ENCODE data around the gene LPP.

LPP gene

GRCh38 chr3:188617270-188617669, 463.3 kb downstream of the LPP start:
- 0 out of 2 replicates have a peak, but pooled peaks cover 2% of the 10 kb centered on the region for H3K79me2 ChIP-seq (ENCODE audit: control insufficient read depth, low read length)

GRCh38 chr3:188617988-188618701, 464.2 kb downstream of the LPP start:
- H3K27ac ChIP-seq (ENCODE audit: low read depth, low read length) = no peak overlapping the region
- 0 out of 2 replicates have a peak, but pooled peaks cover 2% of the 10 kb centered on the region for H3K79me2 ChIP-seq (ENCODE audit: control insufficient read depth, low read length)
- no peak overlapping the region for H3K4me3 ChIP-seq (ENCODE audit: low read length)
- H3K27me3 ChIP-seq (ENCODE audit: control insufficient read depth, low read length) = no peaks in the 10 kb centered on the region
- no peaks in the 10 kb centered on the region for H3K9me3 ChIP-seq (ENCODE audit: control insufficient read depth, insufficient read depth, low read length)
- H3K36me3 ChIP-seq (ENCODE audit: control insufficient read depth, low read length) = no peaks in the 10 kb centered on the region
- H3K9me2 ChIP-seq (replicated peaks; ENCODE audit: control insufficient read depth, low read length) = no peaks in the 10 kb centered on the region
- TF ChIP-seq CTCF (IDR thresholded peaks at IDR 0.05; ENCODE audit: low read depth, low read length, poor library complexity, severe bottlenecking) = no peak
- TF ChIP-seq EZH2phosphoT487 (IDR thresholded peaks at IDR 0.05; ENCODE audit: borderline replicate concordance, low read length) = no peak
- H3K4me1 ChIP-seq (ENCODE audit: control insufficient read depth, low read length) = no peaks in the 10 kb centered on the region
- no peak overlapping the region for H3K4me2 ChIP-seq (ENCODE audit: low read length)
- H4K20me1 ChIP-seq (ENCODE audit: control insufficient read depth, insufficient read depth, low read depth, low read length) = no peaks in the 10 kb centered on the region
- no peaks in the 10 kb centered on the region for H3F3A ChIP-seq (ENCODE audit: control insufficient read depth, insufficient read depth)

More at GRCh38 chr3:188617270-188617669, 463.3 kb downstream of the LPP start:
- TF ChIP-seq CTCF (IDR thresholded peaks at IDR 0.05; ENCODE audit: low read depth, low read length, poor library complexity, severe bottlenecking) (no peak), EZH2phosphoT487 (IDR thresholded peaks at IDR 0.05; ENCODE audit: borderline replicate concordance, low read length) (no peak)
- Histone ChIP-seq H3K36me3 (ENCODE audit: control insufficient read depth, low read length) (no peaks in the 10 kb centered on the region), H3K9me2 (replicated peaks; ENCODE audit: control insufficient read depth, low read length) (no peaks in the 10 kb centered on the region), H4K20me1 (ENCODE audit: control insufficient read depth, insufficient read depth, low read depth, low read length) (no peaks in the 10 kb centered on the region), H3K27me3 (ENCODE audit: control insufficient read depth, low read length) (no peaks in the 10 kb centered on the region), H3K4me3 (ENCODE audit: low read length) (no peak overlapping the region), H3K4me1 (ENCODE audit: control insufficient read depth, low read length) (no peaks in the 10 kb centered on the region), H3K27ac (ENCODE audit: low read depth, low read length) (no peak overlapping the region), H3K4me2 (ENCODE audit: low read length) (no peak overlapping the region), H3F3A (ENCODE audit: control insufficient read depth, insufficient read depth) (no peaks in the 10 kb centered on the region), H3K9me3 (ENCODE audit: control insufficient read depth, insufficient read depth, low read length) (no peaks in the 10 kb centered on the region)

- Histone ChIP-seq H3K9me2 (replicated peaks; ENCODE audit: control insufficient read depth, low read length) (no peaks in the 10 kb centered on the region), H3K27me3 (ENCODE audit: control insufficient read depth, low read length) (no peaks in the 10 kb centered on the region), H3K4me2 (ENCODE audit: low read length) (no peak overlapping the region), H3K9me3 (ENCODE audit: control insufficient read depth, insufficient read depth, low read length) (no peaks in the 10 kb centered on the region), H3K4me1 (ENCODE audit: control insufficient read depth, low read length) (0 out of 2 replicates have a peak, but pooled peaks cover 2% of the 10 kb centered on the region), H3K79me2 (ENCODE audit: control insufficient read depth, low read length) (0 out of 2 replicates have a peak, but pooled peaks cover 2% of the 10 kb centered on the region), H3K36me3 (ENCODE audit: control insufficient read depth, low read length) (no peaks in the 10 kb centered on the region), H3F3A (ENCODE audit: control insufficient read depth, insufficient read depth) (no peaks in the 10 kb centered on the region), H4K20me1 (ENCODE audit: control insufficient read depth, insufficient read depth, low read depth, low read length) (no peaks in the 10 kb centered on the region), H3K27ac (ENCODE audit: low read depth, low read length) (no peak overlapping the region), H3K4me3 (ENCODE audit: low read length) (no peak overlapping the region)
- TF ChIP-seq EZH2phosphoT487 (IDR thresholded peaks at IDR 0.05; ENCODE audit: borderline replicate concordance, low read length) (no peak), CTCF (IDR thresholded peaks at IDR 0.05; ENCODE audit: low read depth, low read length, poor library complexity, severe bottlenecking) (no peak)
Observed at GRCh38 chr3:188620752-188621151, 466.8 kb downstream of the LPP start.
